Measurements from ENCODE around the gene PXDN. TPM values are rescaled to one million over a fixed set of nuclear protein-coding genes. Genes with fewer than 3 reads are reported as not detected.

PXDN gene
- total RNA-seq, 1 experiment from 2014 or later: 125 TPM

DNA sequence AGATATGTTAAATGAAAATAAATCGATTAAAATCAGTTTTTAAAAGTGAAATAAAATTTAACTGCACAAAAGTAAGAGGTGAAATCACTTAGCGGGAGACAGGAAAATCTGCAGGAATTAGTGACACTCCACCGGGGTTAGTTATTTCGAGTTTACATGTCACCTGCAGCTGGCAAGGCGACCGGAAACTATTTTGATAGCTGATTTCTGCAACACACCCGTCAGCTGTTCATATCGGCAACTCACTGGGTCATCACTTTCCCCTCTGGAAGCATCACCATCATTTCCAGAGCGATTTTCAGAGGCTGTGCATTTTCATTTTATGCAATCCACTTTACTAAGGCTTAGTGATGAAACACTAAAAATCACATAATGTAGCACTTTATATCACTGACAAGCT, 52.9 kb downstream of the PXDN start:
- Histone ChIP-seq H3K4me1 (ENCODE audit: insufficient read depth, low read length) (peaks cover 23% of the 10 kb centered on the region), H3K36me3 (ENCODE audit: low read depth, low read length) (peaks cover 55% of the 10 kb centered on the region), H3K9me3 (ENCODE audit: low read length) (no peaks in the 10 kb centered on the region), H3K9me2 (replicated peaks; ENCODE audit: low read length) (no peaks in the 10 kb centered on the region), H3K4me2 (ENCODE audit: low read length) (no peak overlapping the region), H4K20me1 (ENCODE audit: low read length) (0 out of 2 replicates have a peak, but pooled peaks cover 11% of the 10 kb centered on the region), H3K79me2 (ENCODE audit: low read length) (peaks cover 59% of the 10 kb centered on the region), H3K27me3 (ENCODE audit: low read length) (no peaks in the 10 kb centered on the region), H2AFZ (ENCODE audit: low read length) (no peak overlapping the region), H3K9ac (ENCODE audit: low read length) (no peak overlapping the region), H3F3A (ENCODE audit: low read length, unreplicated experiment) (peaks cover 9% of the 10 kb centered on the region), H3K27ac (ENCODE audit: low read length) (no peak overlapping the region), H3K4me3 (ENCODE audit: low read length) (no peak overlapping the region)
- POLR2A ChIA-PET (ENCODE audit: unreplicated experiment): no interaction called here
- BruUV-seq (replicated peaks): TSS peak; percentile 6
- DNase-seq: no peak
- CTCF ChIA-PET: no interaction called here
- TF ChIP-seq, protein P1, sequence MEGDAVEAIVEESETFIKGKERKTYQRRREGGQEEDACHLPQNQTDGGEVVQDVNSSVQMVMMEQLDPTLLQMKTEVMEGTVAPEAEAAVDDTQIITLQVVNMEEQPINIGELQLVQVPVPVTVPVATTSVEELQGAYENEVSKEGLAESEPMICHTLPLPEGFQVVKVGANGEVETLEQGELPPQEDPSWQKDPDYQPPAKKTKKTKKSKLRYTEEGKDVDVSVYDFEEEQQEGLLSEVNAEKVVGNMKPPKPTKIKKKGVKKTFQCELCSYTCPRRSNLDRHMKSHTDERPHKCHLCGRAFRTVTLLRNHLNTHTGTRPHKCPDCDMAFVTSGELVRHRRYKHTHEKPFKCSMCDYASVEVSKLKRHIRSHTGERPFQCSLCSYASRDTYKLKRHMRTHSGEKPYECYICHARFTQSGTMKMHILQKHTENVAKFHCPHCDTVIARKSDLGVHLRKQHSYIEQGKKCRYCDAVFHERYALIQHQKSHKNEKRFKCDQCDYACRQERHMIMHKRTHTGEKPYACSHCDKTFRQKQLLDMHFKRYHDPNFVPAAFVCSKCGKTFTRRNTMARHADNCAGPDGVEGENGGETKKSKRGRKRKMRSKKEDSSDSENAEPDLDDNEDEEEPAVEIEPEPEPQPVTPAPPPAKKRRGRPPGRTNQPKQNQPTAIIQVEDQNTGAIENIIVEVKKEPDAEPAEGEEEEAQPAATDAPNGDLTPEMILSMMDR (conservative IDR thresholded peaks at IDR 0.05; ENCODE audit: low read depth, low read length): no peak
- TF ChIP-seq EZH2 (IDR thresholded peaks at IDR 0.05; ENCODE audit: low read length, unreplicated experiment): no peak
- no peak for TF ChIP-seq EZH2phosphoT487 (IDR thresholded peaks at IDR 0.05; ENCODE audit: borderline replicate concordance, low read length)
- ATAC-seq: no peak
- intact Hi-C loops (cut with micrococcal nuclease): no loop called here

DNA sequence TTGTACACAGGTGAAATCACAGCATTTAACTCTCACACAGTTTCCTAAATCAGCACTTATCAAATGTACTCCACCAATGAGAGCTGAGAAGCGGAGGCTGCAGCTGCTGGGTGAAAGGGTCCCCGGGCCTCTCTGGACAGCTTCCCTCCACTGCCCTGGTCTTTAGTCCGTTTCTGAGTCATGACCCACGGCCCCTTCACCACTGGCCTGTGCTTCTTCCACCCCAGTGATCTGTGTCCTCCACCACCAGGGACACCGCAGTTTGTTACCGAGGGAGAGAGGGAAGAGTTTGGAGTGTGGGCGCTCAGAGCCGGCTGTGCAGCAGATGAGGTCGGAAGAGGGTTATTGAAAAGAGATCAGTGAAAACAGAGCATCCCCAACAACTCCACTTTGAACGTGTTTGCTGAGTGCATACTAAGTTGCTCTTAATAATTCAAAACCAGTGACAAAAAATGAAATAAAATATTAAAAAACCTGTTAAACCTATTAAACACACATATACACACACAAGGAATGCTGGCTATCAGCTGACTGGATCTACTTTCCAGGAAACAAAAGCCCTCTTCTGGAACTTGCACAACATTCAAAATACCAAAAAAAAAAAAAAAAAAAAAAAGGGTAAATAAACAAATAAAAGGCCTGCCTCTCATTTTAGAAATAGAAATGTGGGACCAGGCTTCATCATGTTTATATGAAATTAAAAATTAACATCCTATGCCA, 54.1 kb downstream of the PXDN start:
- no peak overlapping the region for H2AFZ ChIP-seq (ENCODE audit: low read length)
- no peaks in the 10 kb centered on the region for H3K9me2 ChIP-seq (replicated peaks; ENCODE audit: low read length)
- H3K27ac ChIP-seq (ENCODE audit: low read length): no peak overlapping the region
- H3K4me3 ChIP-seq (ENCODE audit: low read length): no peak overlapping the region
- H3K9me3 ChIP-seq (ENCODE audit: low read length): no peaks in the 10 kb centered on the region
- peaks cover 9% of the 10 kb centered on the region for H3F3A ChIP-seq (ENCODE audit: low read length, unreplicated experiment)
- H3K9ac ChIP-seq (ENCODE audit: low read length): no peak overlapping the region
- ATAC-seq (no peak), DNase-seq (no peak)
- intact Hi-C loops (cut with micrococcal nuclease): no loop called here
- CTCF ChIA-PET: no interaction called here
- 0 out of 2 replicates have a peak, but pooled peaks cover 11% of the 10 kb centered on the region for H4K20me1 ChIP-seq (ENCODE audit: low read length)
- no peak overlapping the region for H3K4me2 ChIP-seq (ENCODE audit: low read length)
- no peaks in the 10 kb centered on the region for H3K27me3 ChIP-seq (ENCODE audit: low read length)
- H3K4me1 ChIP-seq (ENCODE audit: insufficient read depth, low read length): peaks cover 35% of the 10 kb centered on the region
- peaks cover 59% of the 10 kb centered on the region for H3K79me2 ChIP-seq (ENCODE audit: low read length)
- no TSS peak for BruUV-seq (replicated peaks)
- H3K36me3 ChIP-seq (ENCODE audit: low read depth, low read length): peaks cover 57% of the 10 kb centered on the region
- TF ChIP-seq EZH2 (IDR thresholded peaks at IDR 0.05; ENCODE audit: low read length, unreplicated experiment) (no peak), EZH2phosphoT487 (IDR thresholded peaks at IDR 0.05; ENCODE audit: borderline replicate concordance, low read length) (no peak)
- TF ChIP-seq, protein P1 (conservative IDR thresholded peaks at IDR 0.05; ENCODE audit: low read depth, low read length): no peak
- POLR2A ChIA-PET (ENCODE audit: unreplicated experiment): no interaction called here

DNA sequence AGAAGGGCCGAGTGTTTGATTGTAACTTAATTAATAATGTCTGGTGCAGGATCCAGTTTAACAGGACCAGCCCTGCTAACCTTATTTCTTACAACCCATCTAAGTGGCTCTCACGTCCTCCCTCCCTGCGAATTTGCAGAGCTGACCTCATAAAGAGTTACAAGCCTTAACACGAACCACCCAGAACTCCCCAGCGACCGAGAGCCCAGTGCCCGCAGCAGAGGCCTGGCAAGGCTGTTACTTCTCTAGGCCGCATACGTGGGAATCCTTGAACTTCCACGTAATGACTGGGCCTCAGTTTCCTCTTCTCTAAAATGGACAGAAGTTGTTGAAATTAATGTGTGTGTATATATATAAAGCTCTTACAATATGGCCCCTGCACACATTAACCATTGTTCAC, 55.5 kb downstream of the PXDN start:
- CTCF ChIA-PET: no interaction called here
- 0 out of 2 replicates have a peak, but pooled peaks cover 8% of the 10 kb centered on the region for H4K20me1 ChIP-seq (ENCODE audit: low read length)

More for the DNA sequence above, 55.5 kb downstream of the PXDN start:
- peaks cover 46% of the 10 kb centered on the region for H3K79me2 ChIP-seq (ENCODE audit: low read length)
- POLR2A ChIA-PET (ENCODE audit: unreplicated experiment): no interaction called here
- H3K9me2 ChIP-seq (replicated peaks; ENCODE audit: low read length): no peaks in the 10 kb centered on the region
- TF ChIP-seq, protein P1 (conservative IDR thresholded peaks at IDR 0.05; ENCODE audit: low read depth, low read length): no peak
- no peak for TF ChIP-seq EZH2phosphoT487 (IDR thresholded peaks at IDR 0.05; ENCODE audit: borderline replicate concordance, low read length)
- no peak for TF ChIP-seq EZH2 (IDR thresholded peaks at IDR 0.05; ENCODE audit: low read length, unreplicated experiment)
- DNase-seq: no peak
- peak overlapping the region; percentile 98; the same call in 1 of the 2 replicates for H3K27ac ChIP-seq (ENCODE audit: low read length)
- BruUV-seq (replicated peaks): no TSS peak
- no peak overlapping the region for H3K4me3 ChIP-seq (ENCODE audit: low read length)
- H3K4me2 ChIP-seq (ENCODE audit: low read length): no peak overlapping the region
- ATAC-seq: no peak
- no peak overlapping the region for H3K9ac ChIP-seq (ENCODE audit: low read length)
- peaks cover 36% of the 10 kb centered on the region for H3K4me1 ChIP-seq (ENCODE audit: insufficient read depth, low read length)
- H3F3A ChIP-seq (ENCODE audit: low read length, unreplicated experiment): peaks cover 9% of the 10 kb centered on the region
- H3K27me3 ChIP-seq (ENCODE audit: low read length): no peaks in the 10 kb centered on the region
- intact Hi-C loops (cut with micrococcal nuclease): no loop called here
- H3K36me3 ChIP-seq (ENCODE audit: low read depth, low read length): peaks cover 67% of the 10 kb centered on the region
- H3K9me3 ChIP-seq (ENCODE audit: low read length): no peaks in the 10 kb centered on the region
- H2AFZ ChIP-seq (ENCODE audit: low read length): no peak overlapping the region

Data from PC-3 (cell line).